GM12878 (cell line): ENCODE results near the gene FXYD6. TPM values are rescaled to one million over a fixed set of nuclear protein-coding genes. Genes with fewer than 3 reads are reported as not detected.

Experiments used
- BACH1 ChIP-seq: fragments of 450-650 bp; IDR thresholded peaks from 2 replicates; pipeline ENCODE4 v1.6.1; 2017; ENCODE audit warnings: mild to moderate bottlenecking, borderline replicate concordance
- CBX5 ChIP-seq: sonication (generic); IDR thresholded peaks from 2 replicates; pipeline ENCODE4 v1.6.1; 2016; ENCODE audit warnings: low read depth, moderate library complexity, mild to moderate bottlenecking, inconsistent platforms
- CEBPB ChIP-seq, 2 experiments: fragments of 150-350 bp in 1 of 2; IDR thresholded peaks; 2 replicates each; pipeline ENCODE4 v1.6.1; 2012 to 2014; ENCODE audit warnings: low read depth in 2 of 2, low read length in 2 of 2, borderline replicate concordance in 1 of 2, inconsistent platforms in 1 of 2
- CHD1 ChIP-seq: IDR thresholded peaks from 2 replicates; pipeline ENCODE4 v1.6.1; 2012; ENCODE audit warnings: low read depth, low read length, improper control_type of control experiment
- CHD2 ChIP-seq: IDR thresholded peaks from 2 replicates; pipeline ENCODE4 v1.6.1; 2011; ENCODE audit warnings: low read depth, low read length, improper control_type of control experiment, borderline replicate concordance
- CHD4 ChIP-seq: fragments of 200-600 bp; sonication (generic); IDR thresholded peaks from 2 replicates; pipeline ENCODE4 v1.6.1; 2016; ENCODE audit warnings: mild to moderate bottlenecking
- EP300 ChIP-seq, 2 experiments: fragments of 150-350 bp in 1 of 2; IDR thresholded peaks; 2 replicates each; pipeline ENCODE4 v1.6.1; 2011 to 2012; ENCODE audit warnings: low read depth in 2 of 2, low read length in 2 of 2, borderline replicate concordance in 1 of 2, improper control_type of control experiment in 1 of 2, inconsistent platforms in 1 of 2; ENCODE audit not compliant: control insufficient read depth in 1 of 2
- FOXK2 ChIP-seq: fragments of 450-650 bp; IDR thresholded peaks from 2 replicates; pipeline ENCODE4 v1.6.1; 2017; ENCODE audit warnings: mild to moderate bottlenecking, moderate library complexity
- JUNB ChIP-seq: IDR thresholded peaks from 2 replicates; pipeline ENCODE4 v1.6.1; 2016; ENCODE audit warnings: antibody characterized with exemption, mild to moderate bottlenecking
- MYC ChIP-seq: IDR thresholded peaks from 2 replicates; pipeline ENCODE4 v1.6.1; 2011; ENCODE audit warnings: mild to moderate bottlenecking, low read length, moderate library complexity, inconsistent platforms; ENCODE audit not compliant: insufficient read depth, insufficient replicate concordance, insufficient read length, severe bottlenecking
- NFYB ChIP-seq: IDR thresholded peaks from 2 replicates; pipeline ENCODE4 v1.6.1; 2011; ENCODE audit warnings: low read depth, mild to moderate bottlenecking, low read length, improper control_type of control experiment, moderate library complexity; ENCODE audit not compliant: insufficient read depth
- RCOR1 ChIP-seq: conservative IDR thresholded peaks from 2 replicates; pipeline ENCODE4 v1.6.1; 2012; ENCODE audit warnings: low read depth, low read length, improper control_type of control experiment
- SMARCA5 ChIP-seq: fragments of 450-650 bp; IDR thresholded peaks from 2 replicates; pipeline ENCODE4 v1.6.1; 2017; ENCODE audit warnings: mild to moderate bottlenecking
- STAT3 ChIP-seq: IDR thresholded peaks from 2 replicates; pipeline ENCODE4 v1.6.1; 2011; ENCODE audit warnings: low read depth, low read length, improper control_type of control experiment
- SUPT20H ChIP-seq: IDR thresholded peaks from 2 replicates; pipeline ENCODE4 v1.6.1; 2011; ENCODE audit warnings: low read depth, mild to moderate bottlenecking, low read length, moderate library complexity, borderline replicate concordance; ENCODE audit not compliant: control insufficient read depth
- TAF1 ChIP-seq: IDR thresholded peaks from 2 replicates; pipeline ENCODE4 v1.6.1; 2011; ENCODE audit warnings: mild to moderate bottlenecking, low read depth, low read length, borderline replicate concordance
- ZNF622 ChIP-seq: fragments of 450-650 bp; IDR thresholded peaks from 2 replicates; pipeline ENCODE4 v1.6.1; 2017; ENCODE audit warnings: mild to moderate bottlenecking, inconsistent platforms
- polyA plus RNA-seq, 11 experiments: library from polyadenylated mRNA; depleted of rRNA in 4 of 11; unstranded in 6 of 11; stranded (reverse) in 5 of 11; fragments of >200 nt; fragmentation: Nextera tagmentation in 4 of 11; fragmentation: Illumina TruSeq in 1 of 11; extraction: Ambion mirVana in 4 of 11; extraction: Trizol in 1 of 11; gene quantifications; 1 replicate in 1 of 11; 2 replicates in 10 of 11; pipeline versions ENCODE4 v1.2.1 to v1.2.3, GENCODE V29; 2011 to 2016; ENCODE audit warnings: inconsistent platforms in 2 of 11, missing spikeins in 2 of 11, low read depth in 1 of 11
- total RNA-seq, 4 experiments: library from RNA; depleted of rRNA in 3 of 4; stranded (reverse); fragments of >200 nt in 3 of 4; fragmentation: Illumina TruSeq in 1 of 4; extraction: Trizol in 1 of 4; gene quantifications; 2 replicates each; pipeline versions ENCODE4 v1.2.1 to v1.2.3, GENCODE V29; 2013 to 2021
- TF ChIP-seq, protein P1 (sequence below): IDR thresholded peaks from 2 replicates; pipeline ENCODE4 v1.6.1; 2012; ENCODE audit warnings: improper control_type of control experiment, low read depth, low read length; ENCODE audit not compliant: insufficient replicate concordance
- TF ChIP-seq, protein P2 (sequence below): fragments of 450-650 bp; IDR thresholded peaks from 2 replicates; pipeline ENCODE4 v1.6.1; 2018; ENCODE audit warnings: mild to moderate bottlenecking, low read depth, moderate library complexity; ENCODE audit not compliant: partially characterized antibody
- TF ChIP-seq, protein P3 (sequence below): fragments of 450-650 bp; conservative IDR thresholded peaks from 2 replicates; pipeline ENCODE4 v1.6.1; 2017; ENCODE audit warnings: mild to moderate bottlenecking, moderate library complexity

FXYD6 gene
- total and polyA plus RNA-seq, 10 of the 15 experiments (the other 5 are each of a cell fraction or from before 2014, with no cell fraction given), result 0.09 to 2.0 (median 0.23) TPM; not detected in 2

DNA sequence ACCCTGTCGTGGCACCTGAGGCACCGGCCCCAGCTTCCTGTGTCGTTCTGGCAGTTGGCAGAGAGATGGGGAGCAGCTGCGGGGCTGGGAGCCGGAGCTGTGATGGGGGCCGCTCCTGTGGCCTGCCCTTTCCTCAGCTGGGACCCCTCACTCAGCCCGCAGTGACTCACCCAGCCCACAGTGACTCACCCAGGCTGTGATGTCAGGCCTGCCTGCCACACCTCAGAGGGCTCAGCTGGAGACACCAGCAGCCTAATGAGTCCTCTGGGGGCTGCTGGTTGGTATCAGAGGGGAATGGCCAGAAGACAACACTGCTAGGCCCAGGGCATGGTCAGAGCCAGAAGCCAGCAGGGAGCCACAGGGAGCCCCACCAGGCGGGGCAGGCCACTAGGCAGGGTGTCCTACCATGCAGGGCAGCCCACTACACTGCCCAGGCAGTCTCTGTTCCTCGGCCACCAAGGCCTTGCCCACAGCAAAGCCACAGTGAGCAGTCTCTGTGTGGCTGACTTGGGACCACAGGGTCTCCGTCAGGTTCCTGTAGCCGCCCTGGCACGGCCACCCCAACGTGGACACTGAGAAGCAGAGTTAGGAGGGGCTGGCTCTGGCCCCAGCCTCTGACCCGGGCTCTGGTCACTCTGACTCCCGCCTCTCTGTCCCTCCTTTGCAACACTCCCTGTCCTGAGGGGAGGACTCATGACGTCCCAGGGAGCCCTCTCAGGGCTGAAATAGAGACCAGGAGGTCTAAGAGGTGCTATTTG lies 47.7 kb downstream of the FXYD6 start (continued):
- TF ChIP-seq TAF1 (no peak), STAT3 (no peak), MYC (no peak), BACH1 (peak; percentile 77; the same call in 1 of the 2 replicates), SMARCA5 (peak; percentile 62; the same call in 1 of the 2 replicates), SUPT20H (no peak), JUNB (peak; percentile 72), NFYB (no peak), CEBPB (IDR thresholded peaks at IDR 0.05; ENCODE audit: borderline replicate concordance in 1 of 2, low read depth in 2 of 2, low read length in 2 of 2) (no peak), CHD4 (no peak), CBX5 (no peak), RCOR1 (no peak), CHD2 (peak; percentile 48; the same call in 1 of the 2 replicates), EP300 (IDR thresholded peaks at IDR 0.05; ENCODE audit: borderline replicate concordance in 1 of 2, control insufficient read depth in 1 of 2, low read depth in 2 of 2, low read length in 2 of 2) (peak; percentile 34 to 54; a peak in 2 of 4 replicates), FOXK2 (no peak), ZNF622 (no peak), CHD1 (no peak)
- TF ChIP-seq, protein P1, sequence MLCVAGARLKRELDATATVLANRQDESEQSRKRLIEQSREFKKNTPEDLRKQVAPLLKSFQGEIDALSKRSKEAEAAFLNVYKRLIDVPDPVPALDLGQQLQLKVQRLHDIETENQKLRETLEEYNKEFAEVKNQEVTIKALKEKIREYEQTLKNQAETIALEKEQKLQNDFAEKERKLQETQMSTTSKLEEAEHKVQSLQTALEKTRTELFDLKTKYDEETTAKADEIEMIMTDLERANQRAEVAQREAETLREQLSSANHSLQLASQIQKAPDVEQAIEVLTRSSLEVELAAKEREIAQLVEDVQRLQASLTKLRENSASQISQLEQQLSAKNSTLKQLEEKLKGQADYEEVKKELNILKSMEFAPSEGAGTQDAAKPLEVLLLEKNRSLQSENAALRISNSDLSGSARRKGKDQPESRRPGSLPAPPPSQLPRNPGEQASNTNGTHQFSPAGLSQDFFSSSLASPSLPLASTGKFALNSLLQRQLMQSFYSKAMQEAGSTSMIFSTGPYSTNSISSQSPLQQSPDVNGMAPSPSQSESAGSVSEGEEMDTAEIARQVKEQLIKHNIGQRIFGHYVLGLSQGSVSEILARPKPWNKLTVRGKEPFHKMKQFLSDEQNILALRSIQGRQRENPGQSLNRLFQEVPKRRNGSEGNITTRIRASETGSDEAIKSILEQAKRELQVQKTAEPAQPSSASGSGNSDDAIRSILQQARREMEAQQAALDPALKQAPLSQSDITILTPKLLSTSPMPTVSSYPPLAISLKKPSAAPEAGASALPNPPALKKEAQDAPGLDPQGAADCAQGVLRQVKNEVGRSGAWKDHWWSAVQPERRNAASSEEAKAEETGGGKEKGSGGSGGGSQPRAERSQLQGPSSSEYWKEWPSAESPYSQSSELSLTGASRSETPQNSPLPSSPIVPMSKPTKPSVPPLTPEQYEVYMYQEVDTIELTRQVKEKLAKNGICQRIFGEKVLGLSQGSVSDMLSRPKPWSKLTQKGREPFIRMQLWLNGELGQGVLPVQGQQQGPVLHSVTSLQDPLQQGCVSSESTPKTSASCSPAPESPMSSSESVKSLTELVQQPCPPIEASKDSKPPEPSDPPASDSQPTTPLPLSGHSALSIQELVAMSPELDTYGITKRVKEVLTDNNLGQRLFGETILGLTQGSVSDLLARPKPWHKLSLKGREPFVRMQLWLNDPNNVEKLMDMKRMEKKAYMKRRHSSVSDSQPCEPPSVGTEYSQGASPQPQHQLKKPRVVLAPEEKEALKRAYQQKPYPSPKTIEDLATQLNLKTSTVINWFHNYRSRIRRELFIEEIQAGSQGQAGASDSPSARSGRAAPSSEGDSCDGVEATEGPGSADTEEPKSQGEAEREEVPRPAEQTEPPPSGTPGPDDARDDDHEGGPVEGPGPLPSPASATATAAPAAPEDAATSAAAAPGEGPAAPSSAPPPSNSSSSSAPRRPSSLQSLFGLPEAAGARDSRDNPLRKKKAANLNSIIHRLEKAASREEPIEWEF, result no peak
- TF ChIP-seq, protein P2, sequence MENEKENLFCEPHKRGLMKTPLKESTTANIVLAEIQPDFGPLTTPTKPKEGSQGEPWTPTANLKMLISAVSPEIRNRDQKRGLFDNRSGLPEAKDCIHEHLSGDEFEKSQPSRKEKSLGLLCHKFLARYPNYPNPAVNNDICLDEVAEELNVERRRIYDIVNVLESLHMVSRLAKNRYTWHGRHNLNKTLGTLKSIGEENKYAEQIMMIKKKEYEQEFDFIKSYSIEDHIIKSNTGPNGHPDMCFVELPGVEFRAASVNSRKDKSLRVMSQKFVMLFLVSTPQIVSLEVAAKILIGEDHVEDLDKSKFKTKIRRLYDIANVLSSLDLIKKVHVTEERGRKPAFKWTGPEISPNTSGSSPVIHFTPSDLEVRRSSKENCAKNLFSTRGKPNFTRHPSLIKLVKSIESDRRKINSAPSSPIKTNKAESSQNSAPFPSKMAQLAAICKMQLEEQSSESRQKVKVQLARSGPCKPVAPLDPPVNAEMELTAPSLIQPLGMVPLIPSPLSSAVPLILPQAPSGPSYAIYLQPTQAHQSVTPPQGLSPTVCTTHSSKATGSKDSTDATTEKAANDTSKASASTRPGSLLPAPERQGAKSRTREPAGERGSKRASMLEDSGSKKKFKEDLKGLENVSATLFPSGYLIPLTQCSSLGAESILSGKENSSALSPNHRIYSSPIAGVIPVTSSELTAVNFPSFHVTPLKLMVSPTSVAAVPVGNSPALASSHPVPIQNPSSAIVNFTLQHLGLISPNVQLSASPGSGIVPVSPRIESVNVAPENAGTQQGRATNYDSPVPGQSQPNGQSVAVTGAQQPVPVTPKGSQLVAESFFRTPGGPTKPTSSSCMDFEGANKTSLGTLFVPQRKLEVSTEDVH, result no peak
- TF ChIP-seq, protein P3, sequence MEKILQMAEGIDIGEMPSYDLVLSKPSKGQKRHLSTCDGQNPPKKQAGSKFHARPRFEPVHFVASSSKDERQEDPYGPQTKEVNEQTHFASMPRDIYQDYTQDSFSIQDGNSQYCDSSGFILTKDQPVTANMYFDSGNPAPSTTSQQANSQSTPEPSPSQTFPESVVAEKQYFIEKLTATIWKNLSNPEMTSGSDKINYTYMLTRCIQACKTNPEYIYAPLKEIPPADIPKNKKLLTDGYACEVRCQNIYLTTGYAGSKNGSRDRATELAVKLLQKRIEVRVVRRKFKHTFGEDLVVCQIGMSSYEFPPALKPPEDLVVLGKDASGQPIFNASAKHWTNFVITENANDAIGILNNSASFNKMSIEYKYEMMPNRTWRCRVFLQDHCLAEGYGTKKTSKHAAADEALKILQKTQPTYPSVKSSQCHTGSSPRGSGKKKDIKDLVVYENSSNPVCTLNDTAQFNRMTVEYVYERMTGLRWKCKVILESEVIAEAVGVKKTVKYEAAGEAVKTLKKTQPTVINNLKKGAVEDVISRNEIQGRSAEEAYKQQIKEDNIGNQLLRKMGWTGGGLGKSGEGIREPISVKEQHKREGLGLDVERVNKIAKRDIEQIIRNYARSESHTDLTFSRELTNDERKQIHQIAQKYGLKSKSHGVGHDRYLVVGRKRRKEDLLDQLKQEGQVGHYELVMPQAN, result no peak
